Stimulated activated CD8-positive, alpha-beta memory T cell treated with anti-CD3 and anti-CD28 coated beads, Interleukin-12 subunit alpha, Interleukin-12 subunit beta, amount 100 ng/mL, for 24 hours (primary cell): Measurements from ENCODE around the gene TPP1.

Experiments
- DNase-seq: peaks from one replicate; pipeline ENCODE4 v3.0.0-alpha.2; 2020; ENCODE audit errors: extremely low read depth

TPP1 gene

GRCh38 chr11:6627762-6628241 is 8.6 kb upstream of the TPP1 start:
- no peak for DNase-seq

DNA sequence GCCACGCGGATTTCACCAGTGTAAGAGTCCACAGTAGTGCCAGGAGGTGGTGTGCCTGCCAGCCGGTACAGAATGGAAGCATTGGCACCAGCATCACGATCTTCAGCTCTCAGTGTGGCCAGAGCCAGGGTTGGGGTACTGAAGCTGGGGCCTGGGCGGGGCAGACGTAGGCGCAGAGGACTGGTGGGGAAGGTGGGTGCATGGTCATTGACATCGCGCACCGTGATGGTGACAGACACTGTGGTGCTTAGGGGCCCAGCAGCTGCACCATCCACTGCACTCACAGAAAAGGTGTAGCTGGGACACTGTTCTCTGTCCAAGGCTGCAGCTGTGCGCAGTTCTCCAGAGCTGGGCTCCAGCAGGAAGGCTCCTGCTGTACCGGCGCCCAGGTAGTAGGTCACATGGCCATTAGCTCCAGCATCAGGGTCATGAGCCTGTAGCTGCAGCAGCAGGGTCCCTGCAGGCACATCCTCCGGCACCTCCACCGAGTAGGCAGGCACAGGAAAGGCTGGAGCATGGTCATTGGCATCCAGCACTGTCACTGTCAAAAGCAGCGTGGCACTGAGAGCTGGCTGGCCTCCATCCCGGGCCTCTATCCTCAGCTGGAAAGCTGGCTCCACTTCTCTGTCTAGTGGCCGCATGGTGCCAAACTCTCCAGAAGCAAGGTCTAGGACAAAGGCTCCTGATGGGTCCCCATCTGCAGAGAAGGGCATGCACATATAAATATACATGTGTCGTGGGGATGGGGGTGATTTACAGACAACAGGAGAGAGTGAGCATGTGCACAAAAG is 7.9 kb upstream of the TPP1 start:
- DNase-seq = no peak

GRCh38 chr11:6625832-6626420 is 6.7 kb upstream of the TPP1 start:
- no peak for DNase-seq

GRCh38 chr11:6625156-6625831 is 6.1 kb upstream of the TPP1 start:
- DNase-seq = no peak

- no peak for DNase-seq
Measured at GRCh38 chr11:6623391-6624363, 4.5 kb upstream of the TPP1 start.

DNA sequence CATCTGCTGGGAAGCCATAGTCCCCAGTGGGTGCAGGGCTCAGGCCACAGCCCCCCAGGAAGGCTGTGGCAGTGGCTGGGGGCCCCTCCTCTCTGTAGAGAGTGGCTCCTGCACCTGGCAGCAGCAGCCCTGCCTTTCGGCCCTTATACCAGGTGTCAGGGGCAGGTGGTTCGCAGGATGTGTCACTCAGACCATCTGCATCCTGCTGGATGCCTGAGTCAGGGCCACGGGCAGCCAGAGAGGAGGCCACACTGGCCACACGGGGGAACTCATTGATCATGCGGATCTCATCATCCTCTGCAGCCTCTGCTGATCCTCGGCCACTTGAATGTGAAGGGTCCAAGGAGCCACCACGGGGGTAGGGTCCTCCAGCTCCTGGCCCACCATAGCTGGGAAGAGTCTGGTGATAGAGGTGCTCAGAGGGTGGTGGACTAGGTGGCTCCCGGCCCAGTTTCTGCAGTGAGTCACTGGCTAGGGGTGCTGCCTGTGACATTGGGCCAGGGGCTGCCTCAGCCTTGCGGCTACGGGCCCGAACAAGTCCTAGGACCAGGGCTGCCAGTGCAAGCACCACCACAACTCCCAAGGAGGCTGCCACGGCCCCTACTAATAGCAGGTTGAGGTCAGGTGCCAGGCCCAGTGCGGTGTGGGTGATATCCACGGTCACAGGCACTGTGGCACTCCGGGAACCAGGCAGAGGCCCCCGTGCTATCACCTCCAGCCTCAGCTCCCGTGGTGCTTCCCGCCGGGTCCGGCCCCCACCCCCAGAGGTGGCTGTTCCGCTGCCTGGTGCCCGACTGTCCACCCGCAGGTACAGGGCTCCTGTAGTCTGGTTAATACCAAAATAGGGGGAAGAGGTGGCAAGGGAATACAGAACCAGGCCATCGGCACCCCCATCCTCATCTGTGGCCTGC is 3.3 kb upstream of the TPP1 start:
- DNase-seq = no peak

GRCh38 chr11:6621711-6622211 is 2.5 kb upstream of the TPP1 start:
- DNase-seq = no peak

GRCh38 chr11:6620636-6621035 is 1.4 kb upstream of the TPP1 start:
- no peak for DNase-seq

GRCh38 chr11:6618117-6619003 is 862 bp downstream of the TPP1 start:
- DNase-seq = no peak

- DNase-seq = no peak
Measured at GRCh38 chr11:6617315-6617781, 1.9 kb downstream of the TPP1 start.

DNA sequence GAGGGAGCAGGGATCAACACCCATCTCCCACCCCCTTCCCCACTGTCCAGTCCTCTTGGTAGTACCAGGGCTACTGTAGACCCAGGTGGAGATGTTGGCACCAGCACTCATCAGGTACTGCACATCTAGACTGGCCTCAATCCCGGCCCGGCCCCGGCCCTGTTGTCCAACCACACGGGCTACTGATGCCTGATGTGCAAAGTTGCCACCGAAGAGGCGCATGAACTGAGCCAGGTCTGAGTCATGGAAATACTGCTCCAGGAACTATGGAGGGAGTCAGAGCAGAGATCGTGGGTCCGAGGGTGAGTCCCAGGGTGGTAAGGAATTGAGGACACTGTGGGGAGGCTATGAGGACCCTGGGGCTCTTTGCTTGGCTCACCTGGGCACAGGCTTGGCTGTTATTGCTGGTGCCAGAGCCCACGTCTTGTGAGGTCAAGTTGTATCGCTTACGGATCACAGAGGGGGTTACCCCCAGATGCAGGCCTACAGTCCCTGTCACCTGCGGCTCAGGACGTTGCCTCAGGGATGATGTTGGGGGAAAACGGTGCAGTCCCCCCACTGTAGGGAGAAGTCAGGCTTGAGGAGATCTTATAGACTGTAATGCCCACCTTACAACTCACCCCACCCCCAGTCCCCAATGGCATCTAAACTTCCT is 2.5 kb downstream of the TPP1 start:
- no peak for DNase-seq

DNA sequence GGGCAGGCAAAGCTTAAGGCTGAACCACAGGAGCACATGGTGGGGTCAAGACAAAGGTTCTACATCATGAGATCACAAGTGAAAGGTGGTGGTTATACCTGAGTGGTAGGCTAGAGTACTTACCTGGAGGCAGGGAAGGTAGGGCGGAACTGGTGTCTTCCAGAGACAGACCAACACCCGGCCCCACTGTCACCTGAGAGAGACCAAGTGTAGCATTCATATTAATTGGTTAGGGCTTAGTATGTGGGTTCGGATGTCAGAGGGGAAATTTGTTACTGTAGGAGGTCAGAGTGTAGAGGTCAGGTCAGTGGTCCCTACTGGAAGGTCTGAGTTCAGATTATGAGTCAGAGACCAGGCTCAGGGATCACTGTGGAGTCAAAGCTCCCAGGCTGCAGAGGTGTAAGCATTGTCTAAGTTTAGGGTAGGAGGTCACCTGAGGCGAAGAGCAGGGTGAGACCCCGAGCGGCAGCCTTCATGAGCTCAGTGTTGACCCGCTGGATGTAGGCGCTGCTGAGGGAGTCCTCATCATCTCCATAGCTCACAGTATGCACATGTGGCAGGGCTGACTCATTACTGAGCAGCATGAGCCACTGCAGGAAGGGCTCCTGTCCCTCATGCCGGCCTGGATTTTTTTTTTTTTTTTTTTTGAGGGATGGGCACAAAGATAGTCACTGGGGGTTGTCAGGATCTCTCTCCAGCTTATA is 3.2 kb downstream of the TPP1 start:
- no peak for DNase-seq

GRCh38 chr11:6615046-6615445 is 4.2 kb downstream of the TPP1 start:
- DNase-seq = no peak

DNA sequence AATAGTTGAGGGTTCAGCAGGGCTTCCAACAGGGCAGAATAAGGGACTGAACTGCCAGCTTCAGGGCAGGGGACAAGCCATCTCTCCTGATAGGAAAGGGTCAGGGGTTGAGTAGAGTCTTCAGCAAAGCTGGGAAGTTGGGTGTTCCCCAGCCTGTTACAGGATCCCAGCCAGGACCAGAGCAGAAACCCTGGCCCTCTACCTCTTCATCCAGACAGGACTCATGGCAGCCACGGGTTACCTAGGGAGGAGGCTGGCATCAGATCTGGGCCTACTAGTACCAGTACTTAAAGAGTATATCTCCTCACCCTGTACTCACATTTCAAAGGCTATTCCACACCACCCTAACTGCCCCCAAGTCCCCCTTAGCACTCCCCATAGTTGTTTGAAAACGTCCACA is 4.8 kb downstream of the TPP1 start:
- DNase-seq = no peak

- DNase-seq = no peak
Measured at GRCh38 chr11:6613496-6613895, 5.7 kb downstream of the TPP1 start.

GRCh38 chr11:6612213-6613041 is 6.8 kb downstream of the TPP1 start, which contains the start of gene TAF10:
TAF10 (minus strand) TSS chr11:6612216; CDS start chr11:6612189, 27 bp downstream.
- DNase-seq = peak; percentile 88

- no peak for DNase-seq
Measured at GRCh38 chr11:6611963-6612212, 7.3 kb downstream of the TPP1 start.
